Stromal cell of bone marrow (primary cell): ENCODE measurements around the gene GOLGA8S.
"Not testable (repeated sequence)": the region's sequence is repeated elsewhere in the genome, so short reads cannot be mapped to it uniquely, and the experiment has no call there.

Experiments
- DNase-seq: peaks from one replicate; pipeline ENCODE4 v3.0.0-alpha.2; 2012; ENCODE audit warnings: low read depth

The GOLGA8S gene

GRCh38 chr15:23397779-23398178 lies 43.2 kb downstream of the GOLGA8S start:
- no peak for DNase-seq

- DNase-seq: not testable (repeated sequence)
Measured at GRCh38 chr15:23398357-23398756, 43.8 kb downstream of the GOLGA8S start.

GRCh38 chr15:23399207-23399606 lies 44.7 kb downstream of the GOLGA8S start:
- DNase-seq: not testable (repeated sequence)

- DNase-seq: no peak
Measured at GRCh38 chr15:23401627-23402026, 47.1 kb downstream of the GOLGA8S start.

GRCh38 chr15:23402140-23402539 lies 47.6 kb downstream of the GOLGA8S start:
- no peak for DNase-seq

GRCh38 chr15:23402544-23402943 lies 48.0 kb downstream of the GOLGA8S start:
- DNase-seq: no peak

- DNase-seq: no peak
Measured at GRCh38 chr15:23403550-23403949, 49.0 kb downstream of the GOLGA8S start.

GRCh38 chr15:23411841-23412240 lies 57.3 kb downstream of the GOLGA8S start:
- no peak for DNase-seq

- not testable (repeated sequence) for DNase-seq
Measured at GRCh38 chr15:23412881-23413600, 58.5 kb downstream of the GOLGA8S start.
